ENCODE measurements around the gene PRDM16. TPM values are rescaled to one million over a fixed set of nuclear protein-coding genes. Genes with fewer than 3 reads are reported as not detected.

The PRDM16 gene
- total RNA-seq, 4 donors from 2014 or later = 0.41 to 0.95 TPM; not detected in 2

GRCh38 chr1:3474421-3474820, 405.4 kb downstream of the PRDM16 start:
- H3K27me3 ChIP-seq = no peaks in the 10 kb centered on the region
- no peaks in the 10 kb centered on the region for H3K9me3 ChIP-seq
- H3K27ac ChIP-seq = no peak overlapping the region
- no peak for DNase-seq
- H3K4me1 ChIP-seq = peaks cover 0 to 7% (median 0%) of the 10 kb centered on the region in 4 donors
- H3K36me3 ChIP-seq = no peaks in the 10 kb centered on the region
- in situ Hi-C loops (cut with MboI; ENCODE audit: low pct_ligation_motif_present in 1 of 4, low pct_unique_long_range_greater_than_20kb in 1 of 4, low sequenced_read_pairs in 3 of 4) = no loop called here
- WGBS, 2 donors (ENCODE audit: low coverage in 1 of 2) = 68% methylated on average over 6 of the region's 10 CpGs; no CpG with 5 or more reads in 1 of the 2 donors
- no peak overlapping the region for H3K4me3 ChIP-seq
- TF ChIP-seq EP300 (IDR thresholded peaks at IDR 0.05; ENCODE audit: low read depth) = no peak
- TF ChIP-seq POLR2A (IDR thresholded peaks at IDR 0.05) = no peak
- no peak for TF ChIP-seq CTCF (IDR thresholded peaks at IDR 0.05)
- TF ChIP-seq POLR2AphosphoS5 (IDR thresholded peaks at IDR 0.05) = no peak
- intact Hi-C loops (cut with DNase I; ENCODE audit: low total_unique reads) = no loop called here

DNA sequence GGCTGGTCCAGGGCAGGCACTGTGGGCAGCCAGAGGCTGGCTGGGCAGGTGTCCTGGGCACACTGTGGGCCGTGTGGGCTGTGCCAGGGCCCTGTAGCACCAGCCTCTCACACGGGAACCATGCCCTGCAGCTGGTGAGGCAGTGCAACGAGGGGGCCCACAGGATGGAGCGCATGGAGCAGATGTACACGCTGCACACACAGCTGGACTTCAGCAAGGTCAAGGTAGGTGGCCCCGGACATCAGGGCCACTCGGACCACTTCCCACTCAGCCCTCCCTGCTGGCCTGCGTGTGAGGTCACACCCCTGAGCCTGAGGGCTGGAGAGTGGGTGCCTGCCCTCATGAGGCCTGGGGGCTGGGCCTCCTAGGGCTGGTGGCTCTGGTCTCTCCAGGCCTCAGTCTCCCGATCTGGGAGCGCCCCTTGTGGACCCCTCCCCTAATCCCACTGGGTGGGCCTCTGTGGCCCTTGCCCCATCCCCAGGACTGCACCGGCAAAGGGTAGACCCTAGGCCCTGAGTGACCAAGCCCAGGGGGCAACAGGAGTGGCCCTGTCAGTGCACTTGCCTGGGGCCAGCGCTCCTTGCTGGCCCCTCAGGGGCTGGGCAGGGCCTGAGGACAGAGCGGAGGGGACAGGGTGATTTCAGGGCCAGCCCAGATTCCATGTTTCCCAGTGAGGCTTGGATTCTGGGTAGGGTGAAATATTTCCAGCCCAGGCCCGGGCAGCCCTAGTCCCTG, 407.0 kb downstream of the PRDM16 start:
- 80% methylated on average over 10 of the region's 14 CpGs; no CpG with 5 or more reads in 1 of the 2 donors for WGBS, 2 donors (ENCODE audit: low coverage in 1 of 2)
- in situ Hi-C loops (cut with MboI; ENCODE audit: low pct_ligation_motif_present in 1 of 4, low pct_unique_long_range_greater_than_20kb in 1 of 4, low sequenced_read_pairs in 3 of 4) = no loop called here

DNA sequence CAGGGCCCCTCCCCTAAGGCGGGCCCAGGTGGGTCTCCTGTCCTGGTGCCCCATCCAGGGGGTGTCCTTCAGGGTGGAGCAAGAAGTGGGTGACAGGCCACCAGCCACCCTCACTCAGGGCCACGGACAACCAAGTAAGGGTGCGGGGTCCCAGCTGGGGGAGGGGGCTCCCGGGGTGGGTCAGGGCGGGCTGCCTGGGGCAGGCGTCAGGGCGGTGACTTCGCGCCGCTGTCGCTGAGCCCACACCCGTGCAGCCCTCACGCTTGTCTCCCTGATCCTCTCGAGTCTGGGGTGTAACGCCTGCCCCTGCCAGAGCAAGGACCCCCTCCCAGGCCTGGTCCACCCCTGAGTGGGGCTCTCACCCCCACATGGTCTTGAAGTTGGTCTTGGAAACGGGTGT, 407.7 kb downstream of the PRDM16 start:
- Histone ChIP-seq H3K4me3 (no peak overlapping the region), H3K9me3 (no peaks in the 10 kb centered on the region), H3K36me3 (no peaks in the 10 kb centered on the region), H3K4me1 (peaks cover 0 to 11% (median 4%) of the 10 kb centered on the region in 4 donors), H3K27ac (no peak overlapping the region), H3K27me3 (no peaks in the 10 kb centered on the region)
- intact Hi-C loops (cut with DNase I; ENCODE audit: low total_unique reads) (no loop called here), in situ Hi-C loops (cut with MboI; ENCODE audit: low pct_ligation_motif_present in 1 of 4, low pct_unique_long_range_greater_than_20kb in 1 of 4, low sequenced_read_pairs in 3 of 4) (no loop called here)
- no peak for TF ChIP-seq POLR2A (IDR thresholded peaks at IDR 0.05)
- no peak for TF ChIP-seq POLR2AphosphoS5 (IDR thresholded peaks at IDR 0.05)
- TF ChIP-seq EP300 (IDR thresholded peaks at IDR 0.05; ENCODE audit: low read depth) = no peak
- TF ChIP-seq CTCF (IDR thresholded peaks at IDR 0.05) = no peak
- WGBS, 2 donors (ENCODE audit: low coverage in 1 of 2) = 77% methylated on average over 8 of the region's 16 CpGs; no CpG with 5 or more reads in 1 of the 2 donors
- no peak for DNase-seq

More for the DNA sequence above, 407.0 kb downstream of the PRDM16 start:
- no peaks in the 10 kb centered on the region for H3K36me3 ChIP-seq
- H3K27ac ChIP-seq = no peak overlapping the region
- H3K4me3 ChIP-seq = no peak overlapping the region
- TF ChIP-seq CTCF (IDR thresholded peaks at IDR 0.05) (no peak), EP300 (IDR thresholded peaks at IDR 0.05; ENCODE audit: low read depth) (no peak), POLR2AphosphoS5 (IDR thresholded peaks at IDR 0.05) (no peak), POLR2A (IDR thresholded peaks at IDR 0.05) (no peak)
- no peaks in the 10 kb centered on the region for H3K9me3 ChIP-seq
- no peak for DNase-seq
- H3K4me1 ChIP-seq = peaks cover 0 to 16% (median 4%) of the 10 kb centered on the region in 4 donors
- H3K27me3 ChIP-seq = no peaks in the 10 kb centered on the region
- intact Hi-C loops (cut with DNase I; ENCODE audit: low total_unique reads) = no loop called here

- Histone ChIP-seq H3K9me3 (no peaks in the 10 kb centered on the region), H3K36me3 (no peaks in the 10 kb centered on the region), H3K27me3 (no peaks in the 10 kb centered on the region), H3K4me3 (no peak overlapping the region), H3K4me1 (peaks cover 0 to 9% (median 4%) of the 10 kb centered on the region in 4 donors), H3K27ac (no peak overlapping the region)
- TF ChIP-seq EP300 (IDR thresholded peaks at IDR 0.05; ENCODE audit: low read depth) (no peak), POLR2AphosphoS5 (IDR thresholded peaks at IDR 0.05) (no peak), CTCF (IDR thresholded peaks at IDR 0.05) (no peak), POLR2A (IDR thresholded peaks at IDR 0.05) (no peak)
- 64% methylated on average over 21 of the region's 28 CpGs; no CpG with 5 or more reads in 1 of the 2 donors for WGBS, 2 donors (ENCODE audit: low coverage in 1 of 2)
- no peak for DNase-seq
- intact Hi-C loops (cut with DNase I; ENCODE audit: low total_unique reads) (no loop called here), in situ Hi-C loops (cut with MboI; ENCODE audit: low pct_ligation_motif_present in 1 of 4, low pct_unique_long_range_greater_than_20kb in 1 of 4, low sequenced_read_pairs in 3 of 4) (no loop called here)
Measured at GRCh38 chr1:3477241-3477995, 408.4 kb downstream of the PRDM16 start.
